ENCODE measurements around the gene LAMA3. TPM values are rescaled to one million over a fixed set of nuclear protein-coding genes. Genes with fewer than 3 reads are reported as not detected.
A peak's percentile ranks its signal among the peaks of the same experiment; 100 is the strongest.

LAMA3 gene
- total and polyA plus RNA-seq, 2 donors (not counting 3 experiments of a cell fraction or from before 2014, with no cell fraction given): 2.6 to 12.3 TPM

DNA sequence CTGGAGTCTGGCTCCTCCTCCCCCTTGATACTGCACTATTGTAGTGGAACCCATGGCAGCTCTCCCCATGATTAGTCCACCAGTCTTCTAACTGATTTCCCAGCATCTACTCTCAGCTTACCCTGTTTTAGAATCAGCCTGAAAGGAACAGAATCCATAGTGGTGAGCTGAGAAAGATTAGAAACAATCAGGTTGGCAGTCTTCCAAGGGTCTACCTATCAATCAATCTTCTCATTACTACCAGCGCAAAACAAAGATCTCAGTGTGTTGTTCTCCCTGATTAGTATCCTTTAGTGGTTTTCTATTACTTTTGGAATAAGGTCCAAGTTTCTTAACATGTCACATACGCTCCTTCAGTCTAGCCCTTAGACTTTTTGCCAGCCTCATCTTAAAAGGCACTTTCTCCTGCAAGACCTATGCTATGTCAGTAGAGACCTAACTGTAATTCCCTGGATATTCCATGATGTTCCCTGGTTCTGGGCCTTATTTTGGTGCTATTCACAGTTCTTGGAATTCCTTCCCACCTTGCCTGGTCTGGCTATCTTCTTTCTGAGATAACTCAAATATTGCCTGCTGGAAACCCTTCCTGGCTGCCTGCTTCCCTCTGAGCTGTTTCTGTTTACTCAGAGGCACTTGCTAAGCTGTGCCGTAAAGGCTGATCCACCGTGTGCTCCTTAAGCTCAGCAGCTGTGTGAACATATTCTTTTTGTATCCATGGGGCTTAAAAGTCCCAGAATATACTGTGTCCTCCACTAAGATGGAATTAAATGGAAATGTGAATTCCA lies 32.6 kb downstream of the LAMA3 start:
- CTCF ChIA-PET: interaction anchor here (1.1 to 2.5 kb wide), 2 partner anchors 15 to 19 kb away, joined by 4 to 7 read pairs; no protein-coding TSS in a partner anchor
- H3K27ac ChIP-seq (ENCODE audit: insufficient read depth, low read depth, low read length): no peak overlapping the region
- H3K27me3 ChIP-seq (ENCODE audit: control insufficient read depth in 2 of 2, insufficient read depth in 2 of 2, low read length in 2 of 2): no peaks in the 10 kb centered on the region
- POLR2A ChIA-PET: no interaction called here
- no peak overlapping the region for H3K4me3 ChIP-seq (replicated peaks in 1 of 3; ENCODE audit: insufficient read depth in 1 of 3, low read depth in 1 of 3, low read length in 3 of 3)
- H3K79me2 ChIP-seq (ENCODE audit: control insufficient read depth, insufficient read depth, low read length): no peaks in the 10 kb centered on the region
- H2AFZ ChIP-seq (ENCODE audit: low read depth, low read length): no peak overlapping the region
- no peaks in the 10 kb centered on the region for H3K9me1 ChIP-seq (replicated peaks; ENCODE audit: control insufficient read depth, extremely low read depth, insufficient read depth, low read length)
- H4K20me1 ChIP-seq (replicated peaks; ENCODE audit: control insufficient read depth, extremely low read depth, insufficient read depth, low read length): no peaks in the 10 kb centered on the region
- no peak overlapping the region for H3K9ac ChIP-seq (replicated peaks; ENCODE audit: extremely low read depth, insufficient read depth, low read length)
- TF ChIP-seq, protein P1, sequence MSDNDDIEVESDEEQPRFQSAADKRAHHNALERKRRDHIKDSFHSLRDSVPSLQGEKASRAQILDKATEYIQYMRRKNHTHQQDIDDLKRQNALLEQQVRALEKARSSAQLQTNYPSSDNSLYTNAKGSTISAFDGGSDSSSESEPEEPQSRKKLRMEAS (IDR thresholded peaks at IDR 0.05; ENCODE audit: insufficient read depth, insufficient read length): no peak
- TF ChIP-seq GATA2 (IDR thresholded peaks at IDR 0.05; ENCODE audit: insufficient read depth, insufficient read length, low read depth, low read length) (no peak), POLR2A (IDR thresholded peaks at IDR 0.05; ENCODE audit: low read depth, low read length) (no peak), EZH2 (IDR thresholded peaks at IDR 0.05; ENCODE audit: borderline replicate concordance, low read depth, low read length, severe bottlenecking) (no peak), POLR2AphosphoS5 (IDR thresholded peaks at IDR 0.05; ENCODE audit: insufficient read depth, low read depth, low read length) (no peak), JUN (IDR thresholded peaks at IDR 0.05; ENCODE audit: borderline replicate concordance, insufficient read depth, insufficient read length, low read depth) (no peak), FOS (IDR thresholded peaks at IDR 0.05; ENCODE audit: borderline replicate concordance, insufficient read depth, low read length) (no peak), MYC (IDR thresholded peaks at IDR 0.05; ENCODE audit: low read depth, low read length) (no peak)
- TF ChIP-seq, protein P2, sequence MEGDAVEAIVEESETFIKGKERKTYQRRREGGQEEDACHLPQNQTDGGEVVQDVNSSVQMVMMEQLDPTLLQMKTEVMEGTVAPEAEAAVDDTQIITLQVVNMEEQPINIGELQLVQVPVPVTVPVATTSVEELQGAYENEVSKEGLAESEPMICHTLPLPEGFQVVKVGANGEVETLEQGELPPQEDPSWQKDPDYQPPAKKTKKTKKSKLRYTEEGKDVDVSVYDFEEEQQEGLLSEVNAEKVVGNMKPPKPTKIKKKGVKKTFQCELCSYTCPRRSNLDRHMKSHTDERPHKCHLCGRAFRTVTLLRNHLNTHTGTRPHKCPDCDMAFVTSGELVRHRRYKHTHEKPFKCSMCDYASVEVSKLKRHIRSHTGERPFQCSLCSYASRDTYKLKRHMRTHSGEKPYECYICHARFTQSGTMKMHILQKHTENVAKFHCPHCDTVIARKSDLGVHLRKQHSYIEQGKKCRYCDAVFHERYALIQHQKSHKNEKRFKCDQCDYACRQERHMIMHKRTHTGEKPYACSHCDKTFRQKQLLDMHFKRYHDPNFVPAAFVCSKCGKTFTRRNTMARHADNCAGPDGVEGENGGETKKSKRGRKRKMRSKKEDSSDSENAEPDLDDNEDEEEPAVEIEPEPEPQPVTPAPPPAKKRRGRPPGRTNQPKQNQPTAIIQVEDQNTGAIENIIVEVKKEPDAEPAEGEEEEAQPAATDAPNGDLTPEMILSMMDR (IDR thresholded peaks at IDR 0.05; ENCODE audit: extremely low read depth in 1 of 2, insufficient read depth in 1 of 2, low read depth in 1 of 2, low read length in 2 of 2): no peak
- intact Hi-C loops (cut with micrococcal nuclease): no loop called here
- BruUV-seq (replicated peaks): no TSS peak
- dilution Hi-C loops (cut with MboI; ENCODE audit: extremely low pct_ligation_motif_present, low sequenced_read_pairs): no loop called here
- no peak for FAIRE-seq
- H3K9me3 ChIP-seq (replicated peaks; ENCODE audit: control insufficient read depth, insufficient read depth, low read length): no peaks in the 10 kb centered on the region
- H3K4me1 ChIP-seq (ENCODE audit: control insufficient read depth, extremely low read depth, insufficient read depth, low read length): peaks cover 19% of the 10 kb centered on the region
- DNase-seq (ENCODE audit: low read depth, low spot score): peak; percentile 42
- no peaks in the 10 kb centered on the region for H3K36me3 ChIP-seq (ENCODE audit: control insufficient read depth in 2 of 2, extremely low read depth in 1 of 2, insufficient read depth in 2 of 2, low read length in 2 of 2)
- no peak overlapping the region for H3K4me2 ChIP-seq (ENCODE audit: insufficient read depth, low read length)

Data from endothelial cell of umbilical vein (primary cell).